HEK293 (cell line): ENCODE results near the gene ZNF8.
"Not testable (repeated sequence)": the region's sequence is repeated elsewhere in the genome, so short reads cannot be mapped to it uniquely, and the experiment has no call there.

ENCODE experiments used
- CTCF ChIA-PET: fragments of 350-600 bp; formaldehyde crosslinking; extraction: SDS; loops from one replicate; lab custom pipeline; 2021; ENCODE audit warnings: antibody characterized with exemption; lab: Yijun Ruan, JAX
- POLR2A ChIA-PET: fragments of 300-600 bp; formaldehyde crosslinking; extraction: SDS; loops from one replicate; lab custom pipeline; 2020; ENCODE audit warnings: antibody characterized with exemption, inconsistent platforms; lab: Yijun Ruan, JAX
- H3K27ac ChIP-seq: fragments of 200-500 bp; sonication (Bioruptor generic); 2 replicates; pipeline ENCODE4 v1.5.1; 2014; ENCODE audit warnings: low read depth, low read length, control low read depth, inconsistent platforms; ENCODE audit errors: extremely low read depth
- H3K36me3 ChIP-seq, 2 experiments: fragments of 200-500 bp in 1 of 2; sonication (Bioruptor generic) in 1 of 2; 1 replicate in 1 of 2; 2 replicates in 1 of 2; pipeline ENCODE4 v1.5.1; 2014 to 2017; ENCODE audit warnings: inconsistent platforms in 2 of 2, low read length in 2 of 2; ENCODE audit not compliant: control insufficient read depth in 2 of 2, insufficient read depth in 1 of 2
- H3K4me1 ChIP-seq: fragments of 200-500 bp; sonication (Bioruptor generic); 2 replicates; pipeline ENCODE4 v1.5.1; 2014; ENCODE audit warnings: mild to moderate bottlenecking, low read length, inconsistent platforms; ENCODE audit not compliant: control insufficient read depth, insufficient read depth
- H3K4me3 ChIP-seq: 2 replicates; pipeline ENCODE4 v1.5.1; 2011; ENCODE audit warnings: low read depth, mild to moderate bottlenecking, control low read depth, low read length, moderate library complexity
- H3K9me3 ChIP-seq: fragments of 200-500 bp; sonication (Bioruptor generic); 2 replicates; pipeline ENCODE4 v1.5.1; 2014; ENCODE audit warnings: low read depth, low read length, inconsistent platforms; ENCODE audit not compliant: control insufficient read depth, insufficient read depth
- SP3 ChIP-seq: fragments of 450-650 bp; formaldehyde crosslinking; IDR thresholded peaks from 2 replicates; pipeline ENCODE4 v1.5.1; 2016; ENCODE audit warnings: missing biosample characterization, missing genetic modification characterization
- ZBTB48 ChIP-seq: fragments of 450-650 bp; formaldehyde crosslinking; IDR thresholded peaks from 2 replicates; pipeline ENCODE4 v1.5.1; 2016; ENCODE audit warnings: missing biosample characterization, missing genetic modification characterization
- ZNF133 ChIP-seq: fragments of 450-650 bp; formaldehyde crosslinking; IDR thresholded peaks from 2 replicates; pipeline ENCODE4 v1.5.1; 2016; ENCODE audit warnings: missing biosample characterization, missing genetic modification characterization
- ZNF157 ChIP-seq: fragments of 450-650 bp; formaldehyde crosslinking; IDR thresholded peaks from 2 replicates; pipeline ENCODE4 v1.5.1; 2016; ENCODE audit warnings: missing biosample characterization, missing genetic modification characterization
- ZNF274 ChIP-seq, 2 experiments: fragments of 200-500 bp in 1 of 2; fragments of 450-650 bp in 1 of 2; sonication (Bioruptor generic) in 1 of 2; formaldehyde crosslinking in 1 of 2; IDR thresholded peaks; 2 replicates each; pipeline versions ENCODE4 v1.5.1 to v1.6.1; 2014 to 2016; ENCODE audit warnings: borderline replicate concordance in 1 of 2, inconsistent platforms in 1 of 2, low read length in 1 of 2, missing biosample characterization in 1 of 2, missing genetic modification characterization in 1 of 2
- ZNF311 ChIP-seq: fragments of 450-650 bp; formaldehyde crosslinking; IDR thresholded peaks from 2 replicates; pipeline ENCODE4 v1.5.1; 2017; ENCODE audit warnings: missing biosample characterization, missing genetic modification characterization, borderline replicate concordance
- ZNF670 ChIP-seq: fragments of 450-650 bp; formaldehyde crosslinking; IDR thresholded peaks from 2 replicates; pipeline ENCODE4 v1.5.1; 2016; ENCODE audit warnings: missing biosample characterization, missing genetic modification characterization, low read depth
- TF ChIP-seq, protein P1 (sequence below): fragments of 450-650 bp; formaldehyde crosslinking; conservative IDR thresholded peaks from 2 replicates; pipeline ENCODE4 v1.5.1; 2016; ENCODE audit warnings: low read depth, missing biosample characterization, missing genetic modification characterization
- TF ChIP-seq, protein P2 (sequence below): fragments of 450-650 bp; formaldehyde crosslinking; IDR thresholded peaks from 2 replicates; pipeline ENCODE4 v1.5.1; 2016; ENCODE audit warnings: missing biosample characterization, missing genetic modification characterization
- TF ChIP-seq, protein P3 (sequence below): fragments of 450-650 bp; formaldehyde crosslinking; IDR thresholded peaks from 2 replicates; pipeline ENCODE4 v1.5.1; 2016; ENCODE audit warnings: missing biosample characterization, missing genetic modification characterization

The ZNF8 gene

DNA sequence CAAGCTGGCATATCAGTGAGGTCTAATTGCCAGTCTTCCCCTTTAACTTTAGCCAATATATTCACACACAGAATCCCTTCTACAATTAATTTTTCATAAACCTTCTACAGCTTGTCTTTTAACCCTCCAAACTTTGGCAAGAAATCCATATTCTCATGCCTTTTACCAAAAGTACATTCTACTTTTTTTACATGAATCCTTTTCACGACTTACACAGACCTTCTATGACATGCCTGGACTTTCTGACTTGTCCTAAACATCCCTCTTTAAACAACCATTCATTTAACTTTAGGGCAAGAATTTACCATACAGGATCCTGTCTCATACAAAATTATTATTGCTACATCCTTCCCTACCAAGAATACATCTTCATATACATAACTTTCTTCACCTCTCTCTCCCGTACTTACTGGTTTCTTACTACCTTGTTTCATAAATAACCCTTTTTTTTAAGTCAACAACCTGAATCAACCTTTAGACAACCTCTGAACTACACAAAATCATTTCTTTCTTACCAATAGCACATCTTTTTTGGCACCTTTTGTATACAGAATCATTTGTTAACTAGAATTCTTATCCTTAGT, 26.6 kb upstream of the ZNF8 start (continued):
- TF ChIP-seq, protein P1, sequence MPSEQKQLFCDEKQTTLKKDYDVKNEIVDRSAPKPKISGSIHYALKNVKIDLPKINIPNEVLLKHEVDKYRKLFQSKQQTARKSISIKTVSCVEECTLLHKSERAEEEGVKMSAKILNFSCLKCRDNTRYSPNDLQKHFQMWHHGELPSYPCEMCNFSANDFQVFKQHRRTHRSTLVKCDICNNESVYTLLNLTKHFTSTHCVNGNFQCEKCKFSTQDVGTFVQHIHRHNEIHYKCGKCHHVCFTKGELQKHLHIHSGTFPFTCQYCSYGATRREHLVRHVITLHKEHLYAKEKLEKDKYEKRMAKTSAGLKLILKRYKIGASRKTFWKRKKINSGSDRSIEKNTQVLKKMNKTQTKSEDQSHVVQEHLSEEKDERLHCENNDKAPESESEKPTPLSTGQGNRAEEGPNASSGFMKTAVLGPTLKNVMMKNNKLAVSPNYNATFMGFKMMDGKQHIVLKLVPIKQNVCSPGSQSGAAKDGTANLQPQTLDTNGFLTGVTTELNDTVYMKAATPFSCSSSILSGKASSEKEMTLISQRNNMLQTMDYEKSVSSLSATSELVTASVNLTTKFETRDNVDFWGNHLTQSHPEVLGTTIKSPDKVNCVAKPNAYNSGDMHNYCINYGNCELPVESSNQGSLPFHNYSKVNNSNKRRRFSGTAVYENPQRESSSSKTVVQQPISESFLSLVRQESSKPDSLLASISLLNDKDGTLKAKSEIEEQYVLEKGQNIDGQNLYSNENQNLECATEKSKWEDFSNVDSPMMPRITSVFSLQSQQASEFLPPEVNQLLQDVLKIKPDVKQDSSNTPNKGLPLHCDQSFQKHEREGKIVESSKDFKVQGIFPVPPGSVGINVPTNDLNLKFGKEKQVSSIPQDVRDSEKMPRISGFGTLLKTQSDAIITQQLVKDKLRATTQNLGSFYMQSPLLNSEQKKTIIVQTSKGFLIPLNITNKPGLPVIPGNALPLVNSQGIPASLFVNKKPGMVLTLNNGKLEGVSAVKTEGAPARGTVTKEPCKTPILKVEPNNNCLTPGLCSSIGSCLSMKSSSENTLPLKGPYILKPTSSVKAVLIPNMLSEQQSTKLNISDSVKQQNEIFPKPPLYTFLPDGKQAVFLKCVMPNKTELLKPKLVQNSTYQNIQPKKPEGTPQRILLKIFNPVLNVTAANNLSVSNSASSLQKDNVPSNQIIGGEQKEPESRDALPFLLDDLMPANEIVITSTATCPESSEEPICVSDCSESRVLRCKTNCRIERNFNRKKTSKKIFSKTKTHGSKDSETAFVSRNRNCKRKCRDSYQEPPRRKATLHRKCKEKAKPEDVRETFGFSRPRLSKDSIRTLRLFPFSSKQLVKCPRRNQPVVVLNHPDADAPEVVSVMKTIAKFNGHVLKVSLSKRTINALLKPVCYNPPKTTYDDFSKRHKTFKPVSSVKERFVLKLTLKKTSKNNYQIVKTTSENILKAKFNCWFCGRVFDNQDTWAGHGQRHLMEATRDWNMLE (tag by site-specific recombination) = peak; percentile 63
- TF ChIP-seq, protein P2, sequence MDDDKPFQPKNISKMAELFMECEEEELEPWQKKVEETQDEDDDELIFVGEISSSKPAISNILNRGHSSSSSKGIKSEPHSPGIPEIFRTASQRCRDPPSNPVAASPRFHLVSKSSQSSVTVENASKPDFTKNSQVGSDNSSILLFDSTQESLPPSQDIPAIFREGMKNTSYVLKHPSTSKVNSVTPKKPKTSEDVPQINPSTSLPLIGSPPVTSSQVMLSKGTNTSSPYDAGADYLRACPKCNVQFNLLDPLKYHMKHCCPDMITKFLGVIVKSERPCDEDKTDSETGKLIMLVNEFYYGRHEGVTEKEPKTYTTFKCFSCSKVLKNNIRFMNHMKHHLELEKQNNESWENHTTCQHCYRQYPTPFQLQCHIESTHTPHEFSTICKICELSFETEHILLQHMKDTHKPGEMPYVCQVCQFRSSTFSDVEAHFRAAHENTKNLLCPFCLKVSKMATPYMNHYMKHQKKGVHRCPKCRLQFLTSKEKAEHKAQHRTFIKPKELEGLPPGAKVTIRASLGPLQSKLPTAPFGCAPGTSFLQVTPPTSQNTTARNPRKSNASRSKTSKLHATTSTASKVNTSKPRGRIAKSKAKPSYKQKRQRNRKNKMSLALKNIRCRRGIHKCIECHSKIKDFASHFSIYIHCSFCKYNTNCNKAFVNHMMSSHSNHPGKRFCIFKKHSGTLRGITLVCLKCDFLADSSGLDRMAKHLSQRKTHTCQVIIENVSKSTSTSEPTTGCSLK = 0 out of 2 replicates have a peak, but pooled peaks have one; percentile 64
- TF ChIP-seq ZNF311 (tag by site-specific recombination) = peak; percentile 93; the same call in 1 of the 2 replicates
- TF ChIP-seq ZBTB48 (tag by site-specific recombination) = no peak
- TF ChIP-seq, protein P3, sequence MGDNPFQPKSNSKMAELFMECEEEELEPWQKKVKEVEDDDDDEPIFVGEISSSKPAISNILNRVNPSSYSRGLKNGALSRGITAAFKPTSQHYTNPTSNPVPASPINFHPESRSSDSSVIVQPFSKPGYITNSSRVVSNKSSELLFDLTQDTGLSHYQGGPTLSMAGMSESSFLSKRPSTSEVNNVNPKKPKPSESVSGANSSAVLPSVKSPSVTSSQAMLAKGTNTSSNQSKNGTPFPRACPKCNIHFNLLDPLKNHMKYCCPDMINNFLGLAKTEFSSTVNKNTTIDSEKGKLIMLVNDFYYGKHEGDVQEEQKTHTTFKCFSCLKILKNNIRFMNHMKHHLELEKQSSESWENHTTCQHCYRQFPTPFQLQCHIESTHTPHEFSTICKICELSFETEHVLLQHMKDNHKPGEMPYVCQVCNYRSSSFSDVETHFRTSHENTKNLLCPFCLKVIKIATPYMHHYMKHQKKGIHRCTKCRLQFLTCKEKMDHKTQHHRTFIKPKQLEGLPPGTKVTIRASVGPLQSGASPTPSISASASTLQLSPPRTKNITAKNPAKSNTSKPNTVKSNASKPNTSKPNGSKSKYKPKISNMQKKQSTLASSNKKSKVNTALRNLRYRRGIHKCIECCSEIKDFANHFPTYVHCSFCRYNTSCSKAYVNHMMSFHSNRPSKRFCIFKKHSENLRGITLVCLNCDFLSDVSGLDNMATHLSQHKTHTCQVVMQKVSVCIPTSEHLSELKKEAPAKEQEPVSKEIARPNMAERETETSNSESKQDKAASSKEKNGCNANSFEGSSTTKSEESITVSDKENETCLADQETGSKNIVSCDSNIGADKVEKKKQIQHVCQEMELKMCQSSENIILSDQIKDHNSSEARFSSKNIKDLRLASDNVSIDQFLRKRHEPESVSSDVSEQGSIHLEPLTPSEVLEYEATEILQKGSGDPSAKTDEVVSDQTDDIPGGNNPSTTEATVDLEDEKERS (tag by site-specific recombination) = peak; percentile 90
- TF ChIP-seq, all 188 proteins: peak for 20

DNA sequence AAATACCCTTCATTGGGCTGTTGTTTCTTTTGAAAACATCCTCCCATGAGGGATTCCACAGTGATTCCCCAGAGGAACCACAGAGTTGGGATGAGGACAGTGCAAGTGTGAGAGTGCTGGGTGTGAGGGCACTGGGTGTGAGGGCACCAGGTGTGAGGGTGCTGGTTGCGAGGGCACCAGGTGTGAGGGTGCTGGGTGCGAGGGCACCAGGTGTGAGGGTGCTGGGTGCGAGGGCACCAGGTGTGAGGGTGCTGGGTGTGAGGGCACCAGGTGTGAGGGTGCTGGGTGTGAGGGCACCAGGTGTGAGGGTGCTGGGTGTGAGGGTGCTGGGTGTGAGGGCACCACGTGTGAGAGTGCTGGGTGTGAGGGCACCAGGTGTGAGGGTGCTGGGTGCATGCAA, 20.5 kb upstream of the ZNF8 start:
- H3K4me3 ChIP-seq, CTCF ChIA-PET, POLR2A ChIA-PET, H3K27ac ChIP-seq, H3K4me1 ChIP-seq, H3K9me3 ChIP-seq: not testable (repeated sequence)
- peaks cover 28 to 89% of the 10 kb centered on the region in 2 experiments for H3K36me3 ChIP-seq

DNA sequence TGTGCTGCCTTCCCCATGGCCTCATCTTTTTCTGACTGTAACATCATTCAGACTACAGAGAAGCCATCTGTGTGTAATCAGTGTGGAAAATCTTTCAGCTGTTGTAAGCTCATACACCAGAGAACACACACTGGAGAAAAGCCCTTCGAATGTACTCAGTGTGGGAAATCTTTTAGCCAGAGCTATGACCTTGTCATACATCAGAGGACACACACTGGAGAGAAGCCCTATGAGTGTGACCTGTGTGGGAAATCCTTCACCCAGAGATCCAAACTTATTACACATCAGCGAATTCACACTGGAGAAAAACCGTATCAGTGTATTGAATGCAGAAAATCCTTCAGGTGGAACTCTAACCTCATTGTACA, 17.2 kb upstream of the ZNF8 start:
- CTCF ChIA-PET = interaction anchor here (1.7 to 2.2 kb wide), 2 partner anchors 42 to 258 kb away, joined by 5 to 7 read pairs; partner anchors contain the start of gene ZBTB45
- Histone ChIP-seq H3K9me3 (no peaks in the 10 kb centered on the region), H3K4me3 (no peak overlapping the region), H3K27ac (no peak overlapping the region), H3K4me1 (no peaks in the 10 kb centered on the region)
- POLR2A ChIA-PET = interaction anchor here (0.8 to 1.3 kb wide), 2 partner anchors 14 to 292 kb away, joined by 3 to 4 read pairs; no protein-coding TSS in a partner anchor
- TF ChIP-seq ZNF157 (no peak), ZNF133 (tag by site-specific recombination) (no peak), SP3 (tag by site-specific recombination) (no peak), ZNF274 (IDR thresholded peaks at IDR 0.05; ENCODE audit: low read length) (peak; percentile 75), ZNF274 (tag by site-specific recombination; IDR thresholded peaks at IDR 0.05; ENCODE audit: borderline replicate concordance) (no peak), ZNF670 (tag by site-specific recombination) (no peak)
- TF ChIP-seq, all 188 proteins: peak for 1
- H3K36me3 ChIP-seq = peaks cover 3 to 66% of the 10 kb centered on the region in 2 experiments; a peak in 2 of 3 replicates
